ENCODE data around the gene HIF3A.

Gene HIF3A

GRCh38 chr19:46392252-46392801 lies 95.5 kb downstream of the HIF3A start:
- Mint-ChIP-seq H3K27ac (no peak overlapping the region), H3K27me3 (ENCODE audit: low read depth) (no peaks in the 10 kb centered on the region), H3K36me3 (ENCODE audit: low read depth) (peaks cover 37% of the 10 kb centered on the region), H3K4me3 (no peak overlapping the region), H3K4me1 (ENCODE audit: low read depth) (peaks cover 2% of the 10 kb centered on the region), H3K9me3 (no peaks in the 10 kb centered on the region)
- no peak for DNase-seq (ENCODE audit: low spot score)

DNA sequence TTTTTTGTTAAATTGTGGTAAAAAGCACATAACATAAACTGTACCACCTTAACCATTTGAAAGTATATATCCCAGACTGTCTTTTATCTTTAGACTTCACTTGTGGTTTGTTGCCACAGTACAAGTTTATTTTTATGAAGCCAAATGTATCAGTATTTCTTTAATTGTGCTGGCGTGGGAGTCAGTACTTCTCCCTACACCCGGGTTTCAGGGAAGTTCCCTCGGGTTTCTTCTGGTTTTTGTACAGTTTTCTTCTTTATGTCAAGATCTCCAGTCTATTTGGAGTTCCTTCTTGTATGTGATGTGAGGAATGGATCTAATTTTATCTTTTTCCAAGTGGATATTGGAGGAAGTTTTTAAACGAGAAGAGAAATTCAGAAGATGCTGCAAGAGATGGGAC lies 96.0 kb downstream of the HIF3A start:
- DNase-seq (ENCODE audit: low spot score): no peak
- H3K4me3 Mint-ChIP-seq: no peak overlapping the region
- peaks cover 32% of the 10 kb centered on the region for H3K36me3 Mint-ChIP-seq (ENCODE audit: low read depth)
- H3K27me3 Mint-ChIP-seq (ENCODE audit: low read depth): peaks cover 2% of the 10 kb centered on the region
- H3K27ac Mint-ChIP-seq: no peak overlapping the region
- no peaks in the 10 kb centered on the region for H3K9me3 Mint-ChIP-seq
- peaks cover 2% of the 10 kb centered on the region for H3K4me1 Mint-ChIP-seq (ENCODE audit: low read depth)
